GM10266 (cell line): Measurements from ENCODE around the gene MCRIP1.
A peak's percentile ranks its signal among the peaks of the same experiment; 100 is the strongest.

Experiments used
- DNase-seq: peaks from one replicate; pipeline ENCODE4 v3.0.0; 2012; ENCODE audit errors: extremely low spot score
- CTCF ChIP-seq: IDR thresholded peaks from 2 replicates; pipeline ENCODE4 v1.5.1; 2012; ENCODE audit warnings: mild to moderate bottlenecking, low read depth; ENCODE audit not compliant: control insufficient read depth, insufficient read depth; ENCODE audit errors: missing control alignments

Gene MCRIP1

GRCh38 chr17:81813861-81814683, 19.0 kb downstream of the MCRIP1 start:
- TF ChIP-seq CTCF = no peak
- no peak for DNase-seq

GRCh38 chr17:81813371-81813684, 19.8 kb downstream of the MCRIP1 start:
- no peak for DNase-seq
- no peak for TF ChIP-seq CTCF

- no peak for DNase-seq
- no peak for TF ChIP-seq CTCF
Measured at GRCh38 chr17:81812571-81813370, 20.3 kb downstream of the MCRIP1 start.

- peak; percentile 28 for DNase-seq
- no peak for TF ChIP-seq CTCF
Measured at GRCh38 chr17:81811705-81812570, 21.2 kb downstream of the MCRIP1 start.

- no peak for DNase-seq
- TF ChIP-seq CTCF = no peak
Measured at GRCh38 chr17:81810892-81811704, 22.0 kb downstream of the MCRIP1 start.

GRCh38 chr17:81810476-81810875, 22.6 kb downstream of the MCRIP1 start:
- DNase-seq = no peak
- TF ChIP-seq CTCF = no peak
